NK-92 (cell line): ENCODE measurements around the gene C2CD3.

Experiments
- DNase-seq: peaks from one replicate; lab custom pipeline; 2025; ENCODE audit not compliant: unreplicated experiment; lab: John Stamatoyannopoulos, UW

C2CD3 gene, protein sequence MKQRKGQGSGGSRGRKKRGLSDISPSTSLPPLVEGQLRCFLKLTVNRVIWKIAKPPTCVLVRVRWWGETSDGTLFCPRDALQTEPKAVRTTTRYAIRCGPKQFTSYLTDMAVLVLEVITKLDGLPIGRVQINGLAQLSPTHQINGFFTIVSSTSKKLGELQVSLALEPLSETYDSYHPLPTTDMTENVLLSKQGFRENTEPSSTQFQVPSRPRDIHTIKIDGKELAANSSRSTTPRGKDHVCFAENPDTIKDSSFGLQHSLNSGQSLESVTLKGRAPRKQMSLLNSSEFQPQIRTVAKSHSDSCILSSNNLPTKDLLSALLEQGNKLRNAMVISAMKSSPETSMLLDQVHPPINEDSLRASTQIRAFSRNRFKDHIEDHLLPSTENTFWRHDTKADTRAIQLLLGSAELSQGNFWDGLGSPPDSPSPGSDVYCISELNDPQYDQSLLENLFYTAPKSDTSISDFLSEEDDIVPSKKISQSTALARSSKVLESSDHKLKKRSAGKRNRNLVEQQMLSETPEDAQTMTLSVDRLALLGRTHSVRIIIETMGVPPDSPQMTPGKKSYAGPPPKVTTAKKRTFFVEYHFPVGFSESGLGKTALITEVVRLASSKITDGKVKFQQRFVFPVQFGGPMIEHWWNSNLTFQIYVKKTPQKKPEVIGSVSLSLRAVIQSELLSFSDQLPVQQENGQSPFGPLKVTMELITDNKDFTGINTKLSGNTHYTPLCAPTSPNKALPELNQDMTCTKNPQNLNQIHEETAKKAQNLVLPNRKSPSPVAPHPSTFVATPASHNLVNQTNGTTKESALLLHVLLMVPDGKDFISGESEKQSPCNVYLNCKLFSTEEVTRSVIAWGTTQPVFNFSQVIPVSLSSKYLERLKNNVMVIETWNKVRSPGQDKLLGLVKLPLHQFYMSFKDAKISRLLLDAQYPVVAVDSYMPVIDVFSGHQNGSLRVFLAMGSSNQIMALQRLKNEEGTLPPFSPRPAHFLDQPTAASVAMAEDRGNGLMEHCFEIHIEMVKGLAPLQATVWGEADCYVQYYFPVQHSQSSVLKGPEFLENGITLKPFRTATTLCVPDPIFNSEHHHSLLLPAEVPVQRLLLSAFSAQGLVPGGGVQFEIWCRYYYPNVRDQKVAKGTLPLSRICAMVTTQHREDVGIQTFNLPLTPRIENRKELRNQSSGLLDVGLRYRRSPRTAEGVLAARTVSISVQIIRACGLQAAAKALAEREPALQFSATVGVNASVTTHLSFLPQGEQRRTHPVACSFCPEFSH (N-terminal part only)

DNA sequence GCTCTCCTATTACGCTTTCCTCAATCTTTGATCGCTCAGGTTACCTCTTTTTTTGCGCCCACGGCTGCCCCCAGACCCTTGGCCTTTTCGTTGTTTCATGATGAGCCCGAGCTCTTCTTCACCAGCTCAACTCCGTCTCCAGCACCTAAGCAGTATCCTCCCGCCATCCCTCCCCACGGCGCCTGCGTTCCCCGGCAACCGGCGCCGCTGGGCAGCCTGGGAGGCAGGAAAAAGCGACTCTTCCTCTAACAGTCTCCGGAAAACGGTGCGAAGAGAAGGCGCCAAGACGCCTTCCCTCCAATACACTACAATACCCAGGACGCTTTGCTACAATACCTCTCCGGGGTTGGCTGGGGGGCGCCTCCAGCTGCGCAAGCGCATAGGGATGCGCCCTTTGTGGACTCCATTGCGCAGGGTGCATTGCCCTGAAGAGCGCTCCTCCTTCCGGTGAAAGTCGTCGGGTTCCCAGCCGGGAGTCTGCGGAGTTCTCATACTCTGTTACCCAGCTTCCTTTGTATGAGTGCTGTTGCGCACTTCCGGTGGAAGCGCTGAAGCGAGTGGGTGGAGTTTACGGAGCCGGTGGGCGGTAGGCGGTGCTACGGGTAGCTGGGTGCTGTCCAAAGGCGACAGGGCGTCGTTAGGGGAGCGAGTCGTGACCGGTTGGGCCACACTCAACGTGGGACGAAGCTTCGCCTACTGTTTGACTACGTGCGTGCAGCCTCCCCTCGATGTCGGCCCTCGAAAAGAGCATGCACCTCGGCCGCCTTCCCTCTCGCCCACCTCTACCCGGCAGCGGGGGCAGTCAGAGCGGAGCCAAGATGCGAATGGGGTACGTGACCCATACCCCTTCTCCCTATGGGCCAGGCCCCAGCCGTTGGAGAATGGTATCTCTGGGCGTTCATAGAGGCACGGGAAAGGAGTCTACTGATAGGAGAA is at the start of gene C2CD3, which contains the start of gene PPME1:
Gene C2CD3 (minus strand): TSS at position 309 of the 936 bp plus-strand sequence. CDS start 210 bp downstream, at position 99.
Gene PPME1 (plus strand): TSS at position 596 of the 936 bp plus-strand sequence. CDS start 133 bp downstream, at position 729.
- peak; percentile 93 for DNase-seq

GRCh38 chr11:74220376-74220775 is 49.6 kb upstream of the C2CD3 start:
- DNase-seq = no peak

DNA sequence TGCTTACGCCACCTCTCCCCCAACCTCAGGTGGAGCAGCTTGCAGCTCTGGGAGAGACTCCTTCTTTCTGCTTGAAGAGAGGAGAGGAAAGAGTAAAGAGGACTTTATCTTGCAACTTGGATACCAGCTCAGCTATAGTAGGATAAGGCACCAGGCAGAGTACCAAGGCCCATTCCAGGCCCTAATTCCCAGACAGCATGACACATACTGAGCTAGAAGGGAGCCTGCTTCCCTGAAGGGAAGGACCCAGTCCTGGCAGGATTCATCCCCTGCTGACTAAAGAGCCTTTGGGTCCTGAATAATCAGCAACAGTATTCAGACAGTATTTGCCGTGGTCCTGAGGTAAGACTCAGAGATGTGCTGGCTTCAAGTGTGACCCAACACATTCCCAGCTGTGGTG is 41.7 kb upstream of the C2CD3 start:
- DNase-seq = no peak

DNA sequence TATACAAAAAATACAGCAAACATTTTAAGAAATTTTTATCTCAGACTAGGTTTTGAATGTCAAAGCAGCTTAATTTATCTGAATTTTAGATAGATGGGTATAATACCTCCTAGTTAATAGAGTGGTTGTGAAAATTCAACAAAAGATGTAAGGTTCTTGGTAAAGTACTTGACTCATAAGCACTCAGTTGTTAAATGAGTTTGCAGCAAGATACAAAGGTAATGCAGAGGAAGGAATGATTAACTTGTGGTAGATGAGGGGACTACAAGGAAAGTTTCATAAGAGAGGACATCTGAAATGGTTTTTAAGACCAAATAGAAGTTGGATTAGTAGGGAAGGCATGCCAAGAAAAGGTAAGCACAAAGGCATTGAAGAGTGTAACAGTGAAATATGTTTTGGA is 37.7 kb upstream of the C2CD3 start:
- no peak for DNase-seq

DNA sequence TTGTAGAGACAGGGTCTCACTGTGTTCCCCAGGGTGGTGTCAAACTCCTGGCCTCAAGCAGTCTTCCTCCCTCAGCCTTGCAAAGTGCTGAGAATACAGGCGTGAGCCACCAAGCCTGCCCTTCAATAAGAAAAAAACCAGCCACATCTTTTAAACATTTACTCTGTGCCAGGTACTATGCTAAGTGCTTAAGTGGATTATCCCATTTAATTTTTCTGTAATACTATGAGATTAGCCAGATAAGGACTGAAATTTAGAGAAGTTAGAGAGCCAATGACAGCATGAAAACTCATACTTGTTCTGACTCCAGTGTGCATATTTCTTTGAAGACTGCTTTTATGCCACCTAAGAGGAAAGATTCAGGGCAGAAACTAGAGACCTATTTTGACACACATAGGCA is 35.9 kb upstream of the C2CD3 start:
- DNase-seq = no peak

- DNase-seq = no peak
Observed at GRCh38 chr11:74205181-74205580, 34.4 kb upstream of the C2CD3 start.

GRCh38 chr11:74204701-74205100 is 33.9 kb upstream of the C2CD3 start:
- DNase-seq = no peak

- DNase-seq = no peak
Observed at GRCh38 chr11:74203966-74204365, 33.2 kb upstream of the C2CD3 start.

DNA sequence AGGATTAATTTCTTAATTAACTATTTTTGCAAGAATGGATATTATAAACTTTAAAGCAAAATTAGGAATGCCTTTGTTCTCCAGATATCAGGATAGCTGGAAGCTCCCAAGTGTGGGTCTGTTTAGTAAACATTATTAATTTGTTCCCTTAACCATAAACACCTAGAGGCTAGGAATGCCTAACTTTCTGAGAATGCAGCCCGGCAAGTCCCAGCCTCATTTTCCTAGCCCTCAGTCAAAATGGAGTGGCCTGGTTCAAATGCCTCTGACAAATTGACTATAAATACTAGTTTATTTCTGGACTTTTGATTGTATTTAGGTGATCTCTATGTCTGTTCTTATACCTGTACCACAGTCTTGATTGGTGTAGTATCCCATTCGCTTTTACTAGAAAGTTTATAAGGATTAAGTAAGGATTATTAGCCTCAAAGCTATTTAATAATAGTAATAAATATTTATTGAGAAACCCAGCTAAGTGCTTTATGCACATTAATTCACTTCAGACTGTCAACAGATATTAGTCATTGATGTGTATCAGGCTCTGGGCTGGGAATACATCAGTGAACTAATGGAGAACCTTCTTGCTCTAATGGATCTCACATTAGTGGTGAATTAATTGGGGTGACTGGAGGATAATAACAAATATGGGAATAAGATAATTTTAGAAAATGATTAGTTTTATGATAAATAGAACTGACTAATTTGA is 26.1 kb upstream of the C2CD3 start:
- DNase-seq = no peak

- DNase-seq = no peak
Observed at GRCh38 chr11:74195828-74196227, 25.0 kb upstream of the C2CD3 start.

GRCh38 chr11:74185695-74186094 is 14.9 kb upstream of the C2CD3 start:
- DNase-seq = no peak

DNA sequence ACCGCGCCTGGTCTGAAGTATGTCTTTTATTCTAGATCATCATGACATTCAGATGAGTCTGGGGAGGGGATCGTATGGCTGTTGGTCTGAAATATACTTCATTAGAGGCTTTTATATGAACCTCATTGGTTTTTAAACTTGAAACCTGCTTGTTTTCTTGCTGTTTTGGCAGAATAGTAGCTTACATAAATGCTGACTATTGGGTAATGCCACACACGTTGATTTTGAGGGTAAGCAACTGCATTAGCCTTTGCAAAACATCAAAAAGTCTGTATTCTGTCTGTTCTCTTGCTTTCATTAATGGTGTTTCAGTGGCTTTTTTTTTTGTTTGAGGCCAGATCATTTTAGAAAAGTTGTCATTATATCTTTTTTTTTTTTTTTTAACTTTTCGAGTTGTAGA is 14.5 kb upstream of the C2CD3 start:
- no peak for DNase-seq

GRCh38 chr11:74182635-74183034 is 11.8 kb upstream of the C2CD3 start:
- DNase-seq = no peak

DNA sequence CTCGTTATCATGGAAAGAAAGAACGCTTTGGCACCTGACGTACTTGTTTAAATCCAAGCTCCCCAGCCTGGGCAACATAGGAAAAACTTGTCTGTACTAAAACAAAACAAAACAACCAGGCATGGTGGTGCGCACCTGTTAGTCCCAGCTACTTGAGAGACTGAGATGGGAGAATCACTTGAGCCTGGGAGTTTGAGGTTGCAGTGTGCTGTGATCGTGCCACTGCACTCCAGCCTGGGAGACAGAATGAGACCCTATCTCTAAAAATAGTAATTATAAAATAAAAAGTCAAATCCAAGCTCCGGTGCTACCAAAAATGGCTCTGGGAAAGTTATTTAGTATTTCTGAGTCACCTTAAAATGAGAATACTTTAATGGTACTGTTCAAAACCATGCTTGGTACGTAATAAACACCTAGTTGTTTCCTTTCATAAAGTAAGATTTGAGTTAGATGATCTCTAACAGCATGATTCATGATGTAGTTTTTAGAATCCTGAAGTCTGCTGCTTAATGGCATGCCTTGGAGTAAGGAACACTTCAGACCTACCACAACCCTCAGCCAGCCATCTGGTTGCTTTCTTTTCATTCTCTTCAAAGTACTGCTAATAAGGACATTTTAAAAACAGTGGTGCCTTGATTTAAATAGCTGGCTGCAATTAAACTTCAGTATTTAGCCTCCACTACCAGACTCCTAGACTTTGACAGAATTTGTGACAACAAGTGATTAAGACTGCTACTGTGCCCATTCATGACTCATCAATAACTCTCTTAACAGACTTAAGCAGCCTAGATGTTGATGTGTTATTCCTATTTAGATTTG is 8.6 kb upstream of the C2CD3 start:
- no peak for DNase-seq

GRCh38 chr11:74175920-74176319 is 5.1 kb upstream of the C2CD3 start:
- no peak for DNase-seq

DNA sequence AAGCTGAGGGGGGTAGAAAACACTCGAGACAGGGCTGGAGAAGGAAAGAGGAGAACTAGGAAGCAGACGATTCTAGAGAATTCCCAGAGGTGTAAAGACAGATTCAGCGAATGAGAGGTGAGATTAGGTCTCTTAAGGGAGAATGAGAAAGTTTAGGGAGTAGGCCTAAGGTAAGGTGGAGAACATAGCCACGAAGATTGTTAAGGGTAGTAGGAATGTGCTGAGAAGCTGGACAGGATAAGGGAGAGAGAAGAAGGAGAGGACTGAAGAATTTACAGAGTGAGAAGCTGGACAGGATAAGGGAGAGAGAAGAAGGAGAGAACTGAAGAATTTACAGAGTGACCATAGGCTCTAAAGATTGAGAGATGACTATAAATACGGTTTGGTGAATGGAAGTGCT is 1.2 kb upstream of the C2CD3 start:
- no peak for DNase-seq

DNA sequence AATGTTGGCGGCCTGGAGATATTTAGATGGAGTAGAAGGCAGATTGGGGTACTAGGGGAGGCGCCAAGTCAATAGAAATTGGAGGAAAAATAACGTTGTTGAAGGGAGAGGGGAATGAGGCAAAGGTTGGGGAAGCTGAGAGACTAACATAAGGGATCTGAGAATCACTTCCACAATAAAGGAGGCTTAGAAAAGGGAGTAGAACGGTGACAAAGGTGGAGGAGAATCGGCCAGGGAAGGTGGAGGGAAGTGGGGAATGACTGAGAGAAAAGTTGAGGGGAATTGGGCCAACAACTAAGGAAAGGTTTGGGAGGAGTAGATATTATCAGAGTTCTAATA is 797 bp upstream of the C2CD3 start:
- DNase-seq = no peak

- DNase-seq = no peak
Observed at GRCh38 chr11:74169738-74170458, 904 bp downstream of the C2CD3 start.
